Trophoblast cell (in vitro differentiated cells and primary cell): ENCODE results near the gene RBM47.
A peak's percentile ranks its signal among the peaks of the same experiment; 100 is the strongest.

ENCODE experiments used
- DNase-seq, 2 donors: peaks; one replicate each; pipeline ENCODE4 v3.0.0-alpha.2; 2016
- H2AFZ ChIP-seq: 2 replicates; pipeline ENCODE4 v1.6.1; 2013; ENCODE audit warnings: low read length, moderate library complexity, mild to moderate bottlenecking; ENCODE audit not compliant: insufficient read depth, poor library complexity
- H2AK5ac ChIP-seq: 2 replicates; pipeline ENCODE4 v1.6.1; 2013; ENCODE audit warnings: mild to moderate bottlenecking, low read length
- H2BK120ac ChIP-seq: 2 replicates; pipeline ENCODE4 v1.6.1; 2013; ENCODE audit warnings: low read length, mild to moderate bottlenecking, moderate library complexity; ENCODE audit not compliant: insufficient read depth, poor library complexity
- H2BK12ac ChIP-seq: 2 replicates; pipeline ENCODE4 v1.6.1; 2013; ENCODE audit warnings: mild to moderate bottlenecking, low read length, moderate library complexity
- H2BK5ac ChIP-seq: 2 replicates; pipeline ENCODE4 v1.6.1; 2013; ENCODE audit warnings: low read length, low read depth, moderate library complexity, mild to moderate bottlenecking; ENCODE audit not compliant: poor library complexity
- H3K14ac ChIP-seq: 2 replicates; pipeline ENCODE4 v1.6.1; 2013; ENCODE audit warnings: mild to moderate bottlenecking, low read length
- H3K18ac ChIP-seq: 2 replicates; pipeline ENCODE4 v1.6.1; 2013; ENCODE audit warnings: mild to moderate bottlenecking, low read length
- H3K23ac ChIP-seq: 2 replicates; pipeline ENCODE4 v1.6.1; 2013; ENCODE audit warnings: low read length
- H3K27ac ChIP-seq: 2 replicates; pipeline ENCODE4 v1.5.1; 2013; ENCODE audit warnings: low read depth, mild to moderate bottlenecking, inconsistent platforms, low read length, moderate library complexity
- H3K27me3 ChIP-seq: 2 replicates; pipeline ENCODE4 v1.6.1; 2013; ENCODE audit warnings: inconsistent platforms, mild to moderate bottlenecking, low read length, moderate library complexity; ENCODE audit not compliant: insufficient read depth
- H3K36me3 ChIP-seq, 2 experiments: 1 replicate in 1 of 2; 2 replicates in 1 of 2; pipeline ENCODE4 v1.6.1; 2013; ENCODE audit warnings: low read length in 2 of 2, mild to moderate bottlenecking in 2 of 2, moderate library complexity in 1 of 2; ENCODE audit not compliant: insufficient read depth in 2 of 2, control insufficient read depth in 1 of 2
- H3K4ac ChIP-seq: 2 replicates; pipeline ENCODE4 v1.6.1; 2013; ENCODE audit warnings: low read depth, mild to moderate bottlenecking, low read length, moderate library complexity
- H3K4me1 ChIP-seq, 2 experiments: 1 replicate in 1 of 2; 2 replicates in 1 of 2; pipeline ENCODE4 v1.6.1; 2013; ENCODE audit warnings: low read length in 2 of 2, mild to moderate bottlenecking in 2 of 2, moderate library complexity in 1 of 2; ENCODE audit not compliant: insufficient read depth in 2 of 2, control insufficient read depth in 1 of 2
- H3K4me2 ChIP-seq: 2 replicates; pipeline ENCODE4 v1.6.1; 2013; ENCODE audit warnings: inconsistent platforms, mild to moderate bottlenecking, low read length, moderate library complexity
- H3K4me3 ChIP-seq: 2 replicates; pipeline ENCODE4 v1.5.1; 2013; ENCODE audit warnings: mild to moderate bottlenecking, low read depth, low read length, inconsistent platforms
- H3K79me1 ChIP-seq: one replicate; pipeline ENCODE4 v1.6.1; 2013; ENCODE audit warnings: low read length
- H3K79me2 ChIP-seq: 2 replicates; pipeline ENCODE4 v1.6.1; 2013; ENCODE audit warnings: low read length, mild to moderate bottlenecking; ENCODE audit not compliant: control insufficient read depth, insufficient read depth, poor library complexity
- H3K9ac ChIP-seq: 2 replicates; pipeline ENCODE4 v1.6.1; 2013; ENCODE audit warnings: mild to moderate bottlenecking, low read length
- H3K9me3 ChIP-seq: 2 replicates; pipeline ENCODE4 v1.6.1; 2013; ENCODE audit warnings: low read depth, mild to moderate bottlenecking, control low read depth, inconsistent platforms, low read length; ENCODE audit not compliant: insufficient read depth
- H4K12ac ChIP-seq: 2 replicates; pipeline ENCODE4 v1.6.1; 2013; ENCODE audit warnings: low read depth, mild to moderate bottlenecking, low read length, moderate library complexity
- H4K8ac ChIP-seq: 2 replicates; pipeline ENCODE4 v1.6.1; 2013; ENCODE audit warnings: low read depth, mild to moderate bottlenecking, low read length, moderate library complexity
- H4K91ac ChIP-seq: one replicate; pipeline ENCODE4 v1.6.1; 2013; ENCODE audit warnings: low read depth, mild to moderate bottlenecking, low read length, moderate library complexity
- WGBS: extraction: QIAGEN DNeasy Blood & Tissue Kit; methylation state at CpG from one replicate; pipeline ENCODE4 v1.1.7; 2013; ENCODE audit warnings: missing lambda C conversion rate; ENCODE audit not compliant: insufficient read length, insufficient coverage; ENCODE audit errors: extremely low coverage; 5-methylcytosine and 5-hydroxymethylcytosine counted together

The RBM47 gene

DNA sequence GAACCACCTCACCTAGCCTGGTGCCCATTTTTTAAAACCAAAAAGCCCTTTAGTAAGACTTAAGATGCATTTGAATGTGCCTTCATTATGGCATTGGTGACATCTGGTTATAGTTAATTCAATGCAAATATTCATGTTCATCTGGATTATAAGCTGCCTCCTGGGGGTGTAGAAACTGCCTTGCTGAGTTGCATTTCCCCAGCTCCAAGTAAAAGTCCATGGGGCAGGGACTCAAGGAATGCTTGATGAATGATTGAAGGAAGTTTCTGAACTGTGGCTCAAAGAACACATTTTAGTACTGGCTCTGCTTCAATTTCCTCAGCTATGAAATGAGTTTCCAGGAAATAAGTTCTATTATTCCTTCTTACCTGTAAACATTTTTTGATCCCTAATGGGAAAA is 18.5 kb upstream of the RBM47 start:
- no peak overlapping the region for H3K4me2 ChIP-seq
- H3K4me1 ChIP-seq = peaks cover 0 to 2% of the 10 kb centered on the region in 2 experiments
- H3K14ac ChIP-seq = no peak overlapping the region
- no peak for DNase-seq
- H4K8ac ChIP-seq = no peak overlapping the region
- H3K36me3 ChIP-seq = no peaks in the 10 kb centered on the region
- no peak overlapping the region for H3K27ac ChIP-seq
- no peak overlapping the region for H2BK12ac ChIP-seq
- no peak overlapping the region for H2BK5ac ChIP-seq
- H3K23ac ChIP-seq = no peak overlapping the region
- H3K9me3 ChIP-seq = no peaks in the 10 kb centered on the region
- no peak overlapping the region for H2BK120ac ChIP-seq
- no peak overlapping the region for H3K4ac ChIP-seq
- H3K79me1 ChIP-seq = no peaks in the 10 kb centered on the region
- no peaks in the 10 kb centered on the region for H3K79me2 ChIP-seq
- H3K4me3 ChIP-seq = no peak overlapping the region
- no peak overlapping the region for H4K12ac ChIP-seq
- no peak overlapping the region for H4K91ac ChIP-seq
- H3K9ac ChIP-seq = no peak overlapping the region
- no peak overlapping the region for H3K18ac ChIP-seq
- no peak overlapping the region for H2AFZ ChIP-seq
- H3K27me3 ChIP-seq = no peaks in the 10 kb centered on the region
- no peak overlapping the region for H2AK5ac ChIP-seq

DNA sequence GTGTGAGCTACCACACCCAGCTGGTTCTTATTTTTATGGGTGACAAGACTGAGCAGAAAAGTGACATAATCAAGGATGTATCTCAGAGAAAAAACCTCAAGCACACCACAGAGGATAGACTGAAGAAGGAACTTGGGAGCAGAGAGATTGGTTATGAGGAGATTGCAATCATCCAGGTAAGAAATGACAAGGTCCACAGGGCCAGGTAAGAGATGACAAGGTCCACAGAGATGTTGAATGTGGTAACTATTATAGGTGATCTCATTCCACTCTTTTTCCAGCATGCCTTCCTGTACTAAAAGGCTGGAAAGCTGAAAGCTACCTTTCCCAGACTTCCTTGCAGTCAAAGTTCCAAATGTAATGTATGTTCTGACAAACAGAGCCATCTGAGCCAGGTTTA is 15.9 kb upstream of the RBM47 start:
- no peak overlapping the region for H3K4me3 ChIP-seq
- H3K27ac ChIP-seq = no peak overlapping the region
- H3K4me1 ChIP-seq = no peaks in the 10 kb centered on the region
- no peak overlapping the region for H3K4me2 ChIP-seq
- no peak for DNase-seq
- H2BK120ac ChIP-seq = no peak overlapping the region
- H3K79me1 ChIP-seq = no peaks in the 10 kb centered on the region
- no peak overlapping the region for H2AFZ ChIP-seq
- H4K91ac ChIP-seq = no peak overlapping the region
- no peak overlapping the region for H2BK12ac ChIP-seq
- no peak overlapping the region for H3K14ac ChIP-seq
- H3K18ac ChIP-seq = no peak overlapping the region
- no peak overlapping the region for H4K12ac ChIP-seq
- H3K79me2 ChIP-seq = no peaks in the 10 kb centered on the region
- no peaks in the 10 kb centered on the region for H3K9me3 ChIP-seq
- H2AK5ac ChIP-seq = no peak overlapping the region
- H3K27me3 ChIP-seq = no peaks in the 10 kb centered on the region
- H4K8ac ChIP-seq = no peak overlapping the region
- no peak overlapping the region for H3K4ac ChIP-seq
- no peak overlapping the region for H2BK5ac ChIP-seq
- no peak overlapping the region for H3K9ac ChIP-seq
- no peak overlapping the region for H3K23ac ChIP-seq
- H3K36me3 ChIP-seq = no peaks in the 10 kb centered on the region

DNA sequence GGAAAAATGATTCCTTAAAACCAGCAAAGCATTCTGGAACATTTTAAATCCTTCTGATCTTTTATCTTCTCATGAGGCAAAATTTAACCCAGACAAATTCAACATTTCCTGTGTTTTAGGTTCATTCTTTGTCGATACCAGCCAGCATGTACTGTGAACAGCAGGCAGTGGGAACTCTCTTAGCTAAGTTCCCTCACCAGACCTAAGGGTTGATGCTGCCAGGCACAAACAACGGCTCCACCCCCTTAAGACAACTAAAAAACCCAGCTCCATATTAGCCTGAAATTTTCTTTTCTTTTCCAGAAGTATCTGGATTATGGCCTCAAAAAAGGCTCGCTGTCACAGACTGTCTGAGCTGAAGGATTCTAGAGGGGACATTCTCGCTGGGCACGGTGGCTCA is 2.4 kb upstream of the RBM47 start:
- no peak overlapping the region for H2BK5ac ChIP-seq
- DNase-seq = no peak
- H3K36me3 ChIP-seq = no peaks in the 10 kb centered on the region
- no peak overlapping the region for H3K4me3 ChIP-seq
- H2BK12ac ChIP-seq = peak overlapping the region; percentile 79
- H3K79me2 ChIP-seq = peaks cover 7% of the 10 kb centered on the region
- H2AK5ac ChIP-seq = no peak overlapping the region
- H2BK120ac ChIP-seq = no peak overlapping the region
- H3K18ac ChIP-seq = no peak overlapping the region
- H4K91ac ChIP-seq = no peak overlapping the region
- peaks cover 15% of the 10 kb centered on the region for H3K79me1 ChIP-seq
- WGBS = no CpG with 5 or more reads among the region's 5 CpGs
- H3K9ac ChIP-seq = no peak overlapping the region
- no peaks in the 10 kb centered on the region for H3K27me3 ChIP-seq
- H4K8ac ChIP-seq = no peak overlapping the region
- H3K4ac ChIP-seq = no peak overlapping the region
- no peak overlapping the region for H3K27ac ChIP-seq
- no peaks in the 10 kb centered on the region for H3K4me1 ChIP-seq
- H4K12ac ChIP-seq = no peak overlapping the region
- H2AFZ ChIP-seq = no peak overlapping the region
- H3K4me2 ChIP-seq = no peak overlapping the region
- no peak overlapping the region for H3K14ac ChIP-seq
- no peaks in the 10 kb centered on the region for H3K9me3 ChIP-seq
- no peak overlapping the region for H3K23ac ChIP-seq

DNA sequence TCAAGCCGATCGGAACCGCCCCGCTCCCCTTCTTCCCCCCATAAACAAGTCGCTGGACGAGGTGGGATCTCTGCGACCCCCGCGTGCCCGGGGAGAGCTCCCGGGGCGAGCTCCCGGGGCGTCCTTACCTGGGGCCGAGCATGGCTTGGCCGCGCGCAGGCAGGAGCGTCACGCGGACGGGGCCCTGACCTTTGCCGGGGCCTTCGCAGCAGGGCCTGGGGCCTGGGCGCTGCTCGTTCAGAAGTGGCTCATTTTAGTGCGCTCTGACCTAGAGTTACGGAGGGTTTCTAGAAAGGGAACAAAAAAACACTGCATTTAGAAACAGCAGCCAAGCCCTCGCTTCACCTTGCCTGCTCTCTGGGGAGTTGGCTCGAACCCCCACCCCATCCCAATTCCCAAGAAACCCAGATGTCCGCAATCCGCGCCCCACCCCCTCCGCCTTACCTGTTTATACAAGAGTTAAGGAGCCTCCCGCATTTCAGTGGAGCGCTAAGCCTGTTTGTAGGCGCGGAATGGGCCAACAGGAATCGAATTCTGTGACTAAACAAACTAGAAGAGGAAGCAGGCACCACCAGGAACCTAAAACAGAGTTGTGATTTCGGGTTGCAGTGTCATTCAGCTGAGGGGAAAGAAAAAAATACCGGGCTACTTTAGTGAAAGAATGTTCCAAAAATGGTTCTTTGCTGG is 814 bp upstream of the RBM47 start:
- Histone ChIP-seq H4K8ac (peak overlapping the region; percentile 85), H3K79me2 (peaks cover 8% of the 10 kb centered on the region), H3K9me3 (no peaks in the 10 kb centered on the region), H3K4me3 (peak overlapping the region; percentile 72), H2AFZ (peak overlapping the region; percentile 32), H3K36me3 (peaks cover 0 to under 1% of the 10 kb centered on the region in 2 experiments), H2BK5ac (peak overlapping the region; percentile 94), H2BK120ac (peak overlapping the region; percentile 88), H4K91ac (peak overlapping the region; percentile 91), H3K23ac (no peak overlapping the region), H3K4me1 (peaks cover 3 to 4% of the 10 kb centered on the region in 2 experiments), H3K27me3 (no peaks in the 10 kb centered on the region), H3K79me1 (peaks cover 15% of the 10 kb centered on the region), H3K27ac (peak overlapping the region; percentile 98), H2BK12ac (peak overlapping the region; percentile 56), H4K12ac (peak overlapping the region; percentile 71), H3K4me2 (peak overlapping the region; percentile 87), H3K4ac (peak overlapping the region; percentile 19), H3K14ac (peak overlapping the region; percentile 67), H2AK5ac (peak overlapping the region; percentile 7), H3K9ac (peak overlapping the region; percentile 14), H3K18ac (peak overlapping the region; percentile 55)
- peak; percentile 83 for DNase-seq
- no CpG with 5 or more reads among the region's 41 CpGs for whole genome bisulfite sequencing
